Measurements from ENCODE around the gene ADARB2.
A peak's percentile ranks its signal among the peaks of the same experiment; 100 is the strongest.

Gene ADARB2

DNA sequence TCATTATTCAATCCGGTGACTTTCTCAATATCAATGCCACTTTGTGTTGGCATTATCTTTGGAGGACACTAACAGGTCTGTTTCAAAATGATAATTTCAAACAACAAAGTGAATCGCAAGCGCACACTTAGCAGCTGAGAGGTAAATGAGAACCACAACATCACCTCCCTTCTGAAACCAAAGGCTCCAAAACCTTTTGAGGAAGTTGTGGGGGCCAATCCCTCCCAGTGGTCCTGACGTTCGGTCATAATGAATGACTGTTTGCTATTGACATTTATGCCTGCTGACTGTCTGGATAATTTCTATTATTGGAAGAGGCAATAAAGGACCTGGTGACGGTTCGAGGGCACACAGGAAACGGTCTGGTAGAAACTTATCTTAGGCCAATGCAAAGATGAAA lies 1.8 kb downstream of the ADARB2 start:
- no peak for DNase-seq

DNA sequence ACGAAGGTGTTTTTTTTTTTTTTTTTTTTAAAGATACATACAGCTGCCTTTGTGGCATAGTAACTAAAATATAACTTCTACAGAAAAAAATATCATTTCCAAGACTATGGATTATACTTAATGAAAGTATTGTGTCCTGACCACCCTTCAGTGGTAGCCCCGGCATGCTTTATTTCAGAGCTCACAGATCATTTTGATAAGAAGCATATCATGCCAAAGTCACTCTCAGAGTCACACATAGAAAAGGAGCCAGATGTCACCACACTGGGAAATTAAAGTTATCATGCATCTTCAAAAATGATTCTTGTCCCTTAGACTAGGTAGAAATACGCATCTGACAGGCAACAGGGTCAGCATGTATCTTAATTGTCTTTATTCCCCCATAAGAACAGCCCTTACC lies 3.0 kb downstream of the ADARB2 start:
- DNase-seq: no peak

DNA sequence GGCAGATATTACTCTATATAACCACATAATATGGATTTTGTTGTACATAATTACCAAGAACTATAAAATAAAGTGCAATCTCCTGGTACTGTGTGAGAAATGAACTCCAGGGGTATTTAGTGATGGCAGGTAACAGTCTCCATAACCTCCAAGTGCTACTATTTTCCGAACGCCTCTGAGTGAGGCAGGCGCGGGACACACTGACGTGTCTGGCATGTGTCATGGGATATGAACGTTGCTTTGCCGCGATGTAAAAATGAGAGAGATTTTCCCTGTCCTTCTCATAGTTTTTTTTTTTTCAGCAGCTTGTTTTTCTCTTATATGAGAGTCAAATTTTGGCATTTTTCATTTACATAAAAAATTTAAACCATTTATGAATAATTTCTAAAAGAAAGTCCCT lies 3.6 kb downstream of the ADARB2 start:
- no peak for DNase-seq

DNA sequence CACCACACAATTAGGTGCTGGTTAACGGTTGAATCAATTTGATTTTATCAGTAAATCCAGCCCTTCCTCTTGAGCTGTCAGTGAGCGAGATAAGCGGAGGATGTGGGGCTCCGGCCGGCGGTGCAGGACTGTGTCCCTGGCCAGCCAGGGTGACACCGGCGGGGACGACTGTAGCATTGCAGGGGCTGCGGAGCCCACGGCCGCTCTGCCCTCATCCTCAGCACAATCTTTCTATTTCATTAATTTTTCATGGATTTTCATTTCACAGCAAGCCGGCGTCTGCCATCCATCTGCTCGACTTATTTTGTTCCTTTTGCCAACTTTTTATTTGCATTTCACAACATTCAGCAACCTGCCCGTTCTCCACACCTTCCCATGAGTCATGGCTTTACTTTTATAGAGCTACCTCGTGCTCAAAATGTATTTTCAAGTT lies 4.7 kb downstream of the ADARB2 start:
- DNase-seq: no peak

DNA sequence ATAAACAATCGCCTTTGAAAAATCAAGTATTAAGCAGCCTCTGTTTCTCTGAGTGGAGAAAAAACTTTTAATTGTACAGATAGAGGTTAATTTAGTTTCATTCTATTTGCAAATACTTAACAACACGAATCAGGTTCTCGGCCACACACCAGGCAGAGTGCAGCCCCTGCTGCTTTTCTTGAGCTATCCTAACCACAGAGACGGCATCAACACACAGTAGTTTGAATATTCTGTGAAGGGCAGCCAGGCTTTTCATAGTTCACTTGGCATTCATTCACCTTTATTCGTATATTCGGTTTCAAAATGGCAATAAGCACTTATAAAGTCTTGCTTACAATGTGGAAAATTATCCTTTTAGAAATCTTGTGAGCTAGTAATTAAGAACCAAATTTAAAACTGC lies 5.7 kb downstream of the ADARB2 start:
- peak; percentile 44 for DNase-seq

DNA sequence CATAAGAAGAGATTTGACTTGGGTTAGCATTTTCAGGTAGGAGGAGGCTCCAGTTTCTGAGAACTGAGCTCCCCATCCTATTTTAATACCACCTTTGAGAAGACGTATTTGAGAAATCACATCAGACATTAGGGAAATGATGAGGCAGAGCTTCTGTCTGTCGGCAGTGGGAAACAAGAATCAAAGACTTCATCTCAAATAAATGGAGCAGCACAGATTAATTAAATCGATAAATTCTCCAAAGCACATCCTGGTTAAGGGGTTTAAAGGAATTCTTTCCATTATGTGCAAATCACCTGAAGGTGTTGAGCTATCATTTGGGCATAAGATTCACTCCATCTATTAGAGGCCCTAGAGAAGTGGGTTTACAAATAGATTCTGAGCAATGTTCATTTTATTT lies 7.6 kb downstream of the ADARB2 start:
- no peak for DNase-seq

DNA sequence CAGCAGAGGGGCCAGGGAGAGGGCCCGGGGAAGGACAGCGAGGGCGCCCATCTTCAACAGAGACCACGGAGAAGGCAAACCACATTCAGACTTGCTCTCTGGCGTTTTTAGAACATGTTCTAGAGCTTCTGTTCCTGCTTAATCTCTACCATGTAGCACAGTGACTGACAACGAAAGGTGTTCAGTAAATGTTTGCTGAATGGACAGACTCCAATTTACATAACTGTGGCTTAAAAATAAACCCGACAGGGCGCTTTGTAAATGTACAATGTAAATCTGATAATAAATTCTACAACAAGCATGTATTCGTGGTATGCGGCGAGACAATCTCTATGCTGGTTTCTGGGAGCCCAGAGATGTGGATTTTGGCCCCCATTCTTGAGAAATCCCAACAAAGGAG lies 10.5 kb downstream of the ADARB2 start:
- DNase-seq: no peak

DNA sequence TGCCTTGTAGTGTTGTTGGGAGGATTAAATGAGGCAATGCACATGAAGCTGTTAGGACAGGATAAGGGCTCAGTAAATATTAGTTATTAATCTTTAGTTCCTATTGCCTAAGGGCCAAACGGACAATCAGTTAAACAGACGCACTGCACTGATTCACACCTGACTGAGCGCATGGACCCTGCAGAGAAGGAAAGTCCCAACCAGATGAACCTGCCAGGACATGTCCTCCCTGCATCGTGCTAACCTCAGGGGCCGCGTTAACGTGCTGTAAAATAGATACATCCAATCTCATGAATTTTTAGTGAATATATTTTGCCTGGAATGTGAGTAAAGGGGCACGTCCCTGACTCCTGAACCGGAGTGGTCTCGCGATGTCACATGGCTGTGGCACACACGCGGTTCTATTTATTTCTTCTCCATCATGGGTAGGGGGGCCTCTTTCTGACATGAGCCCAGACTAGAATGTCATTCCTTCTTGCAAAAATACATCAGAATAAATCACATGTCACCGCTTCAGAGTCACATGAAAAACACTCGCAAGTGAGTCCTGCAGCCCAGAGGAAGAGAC lies 12.3 kb downstream of the ADARB2 start:
- DNase-seq: no peak

DNA sequence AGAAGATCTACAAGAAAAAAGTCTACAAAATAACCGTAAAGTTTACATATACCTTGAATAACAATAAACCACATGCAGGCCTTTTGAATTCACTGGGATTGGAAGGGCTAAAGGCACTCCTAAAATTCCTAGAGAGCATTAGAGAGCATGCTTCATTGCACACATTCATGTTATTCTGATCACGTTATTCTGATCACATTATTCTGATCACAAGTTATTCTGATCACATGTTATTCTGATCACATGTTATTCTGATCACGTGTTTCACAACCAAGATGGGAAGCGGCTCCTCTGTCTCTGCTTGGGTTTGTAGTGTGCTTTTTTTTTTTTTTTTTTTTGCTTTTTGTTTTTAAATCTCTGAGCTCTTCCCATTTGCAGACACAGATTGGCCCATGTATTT lies 20.5 kb downstream of the ADARB2 start:
- no peak for DNase-seq

DNA sequence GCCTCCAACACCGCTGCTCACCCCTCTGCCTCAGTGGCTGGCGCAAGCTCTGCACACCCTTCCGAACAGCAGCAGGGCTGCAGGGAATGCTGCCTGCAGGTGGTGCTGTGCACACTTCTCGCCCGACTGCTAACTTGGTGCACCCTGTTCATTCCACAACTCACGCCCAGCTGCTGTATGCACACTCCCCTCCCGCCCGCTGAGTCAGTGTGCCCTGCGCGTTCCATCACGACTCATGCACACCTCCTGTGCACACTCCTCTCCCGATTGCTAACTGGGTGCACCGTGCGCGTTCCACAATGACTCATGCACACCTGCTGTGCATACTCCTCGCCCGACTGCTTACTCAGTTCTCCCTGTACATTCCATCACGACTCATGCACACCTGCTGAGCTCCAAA lies 21.5 kb downstream of the ADARB2 start:
- DNase-seq: no peak

DNA sequence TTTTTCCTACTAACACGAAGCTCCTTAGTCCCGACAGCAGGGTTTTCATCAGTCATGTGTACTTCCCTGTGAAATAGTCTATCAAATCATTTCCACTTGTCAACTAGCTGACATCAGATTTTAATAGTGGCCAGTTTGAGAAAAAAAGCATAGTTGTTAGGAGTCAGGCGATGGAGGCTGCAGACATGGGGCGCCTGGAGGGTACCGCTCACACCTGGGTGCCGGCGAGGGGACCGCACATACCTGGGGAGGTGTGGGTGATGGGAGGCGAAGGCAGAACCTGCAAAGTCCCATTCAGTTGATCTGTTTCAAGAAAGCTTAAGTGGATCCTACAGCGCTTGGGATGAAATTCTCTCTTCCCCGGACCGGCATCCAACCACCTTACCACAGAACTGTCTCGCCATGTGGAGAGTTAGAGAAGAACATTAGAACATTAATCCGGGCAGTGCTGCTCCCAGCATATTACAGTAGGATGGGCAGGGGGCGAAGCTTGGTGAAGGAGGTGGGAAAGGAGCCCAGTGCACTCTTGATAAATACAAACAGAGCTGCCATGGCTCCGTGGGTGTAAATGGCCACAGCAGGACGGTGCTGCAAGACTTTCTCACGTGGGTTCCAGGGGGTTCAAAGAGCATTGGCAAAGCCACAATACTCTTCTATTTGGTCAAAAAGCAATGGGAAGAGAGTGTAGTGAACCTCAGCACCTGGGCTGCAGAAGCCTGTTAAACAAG lies 24.2 kb downstream of the ADARB2 start:
- no peak for DNase-seq

DNA sequence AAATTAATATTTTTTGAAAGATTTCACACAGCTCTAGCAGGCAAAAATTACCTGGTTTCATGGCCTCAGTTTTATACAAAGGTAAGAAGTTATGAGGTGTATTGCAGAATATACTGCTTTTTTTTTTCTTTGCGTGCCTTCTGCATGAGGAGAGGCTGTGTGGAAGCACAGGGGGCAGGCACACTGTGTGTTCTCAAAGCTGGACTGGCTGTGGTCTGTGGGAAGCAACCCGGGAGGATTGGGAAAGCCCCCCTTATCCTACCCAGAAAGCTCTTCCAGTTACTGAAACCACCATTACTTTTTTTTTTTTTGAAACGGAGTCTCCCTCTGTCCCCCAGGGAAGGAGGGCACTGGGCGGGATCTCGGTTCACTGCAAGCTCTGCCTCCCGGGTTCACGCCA lies 25.0 kb downstream of the ADARB2 start:
- no peak for DNase-seq

DNA sequence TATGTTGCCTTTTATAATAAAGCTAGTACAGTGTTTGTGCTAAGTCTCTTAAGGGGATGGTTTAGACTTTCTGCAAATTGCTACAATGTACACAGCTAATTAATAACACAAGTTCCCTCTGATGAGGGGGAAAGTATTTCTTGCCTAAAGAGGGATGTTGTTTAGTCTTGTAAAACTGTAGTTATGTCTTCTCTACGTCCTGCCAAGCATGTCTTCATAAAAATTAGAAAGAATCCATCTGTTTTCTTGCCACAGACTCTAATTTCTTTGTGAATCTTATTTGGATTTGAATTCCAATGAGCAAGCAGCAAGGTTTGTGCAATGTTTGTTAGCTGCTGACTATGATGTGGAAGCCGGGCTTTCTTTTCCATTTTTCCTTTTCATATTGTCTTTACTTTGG lies 28.2 kb downstream of the ADARB2 start:
- no peak for DNase-seq

DNA sequence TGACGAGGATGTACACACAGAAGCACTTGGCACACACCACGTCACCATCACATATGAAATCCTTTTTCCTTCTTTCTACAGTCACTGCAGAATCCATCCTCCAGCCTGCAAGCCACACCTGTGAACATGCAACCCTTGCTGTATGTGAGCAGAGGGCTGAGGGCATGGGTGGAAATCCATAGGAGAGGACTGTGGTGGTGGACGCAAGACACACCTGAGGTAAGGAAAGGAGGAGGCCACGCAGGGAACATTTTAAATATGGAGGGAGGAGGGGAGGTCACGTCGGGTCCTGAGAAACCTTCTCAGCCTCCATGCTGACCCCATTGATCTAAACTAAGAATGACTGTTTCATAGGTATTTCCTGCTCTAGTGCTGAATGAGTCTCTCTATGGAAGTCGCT lies 28.6 kb downstream of the ADARB2 start:
- DNase-seq: no peak

DNA sequence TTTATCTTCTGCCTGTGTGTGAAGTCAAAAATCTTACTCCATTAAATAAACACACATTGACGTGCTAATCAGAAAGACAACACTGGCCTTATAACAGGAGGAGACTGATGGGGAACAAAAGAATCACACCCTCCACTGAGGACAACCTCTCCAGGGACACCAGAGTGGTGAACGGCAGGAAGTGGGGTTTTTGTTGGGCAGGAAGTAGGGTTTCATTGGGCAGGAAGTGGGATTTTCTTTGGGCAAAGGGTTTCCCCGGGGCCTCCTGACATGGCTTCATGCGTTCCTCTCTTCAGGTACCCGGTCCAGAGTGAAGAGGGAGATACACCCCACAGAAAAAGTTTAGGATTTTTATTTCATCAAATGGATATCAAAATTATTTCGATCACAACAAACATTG lies 30.6 kb downstream of the ADARB2 start:
- DNase-seq: no peak

DNA sequence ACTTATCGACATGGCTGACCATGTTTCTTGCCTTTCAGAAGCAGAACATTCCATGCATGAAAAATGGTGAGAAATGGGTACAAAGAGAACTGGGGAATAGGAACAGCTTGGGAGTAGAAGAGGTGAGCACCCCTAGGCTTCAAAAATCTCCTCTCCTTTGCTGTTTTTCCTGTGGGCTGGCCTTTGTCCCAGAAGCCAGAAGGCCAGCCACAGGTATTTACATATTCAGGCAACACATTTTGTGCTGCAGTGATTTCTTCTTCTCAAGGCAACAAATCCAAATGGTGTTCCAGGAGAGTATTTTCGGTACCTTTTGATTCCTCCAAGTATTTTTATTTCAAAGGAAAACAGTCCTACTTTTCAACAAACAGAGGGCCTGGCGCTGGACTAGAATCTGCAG lies 31.1 kb downstream of the ADARB2 start:
- no peak for DNase-seq

DNA sequence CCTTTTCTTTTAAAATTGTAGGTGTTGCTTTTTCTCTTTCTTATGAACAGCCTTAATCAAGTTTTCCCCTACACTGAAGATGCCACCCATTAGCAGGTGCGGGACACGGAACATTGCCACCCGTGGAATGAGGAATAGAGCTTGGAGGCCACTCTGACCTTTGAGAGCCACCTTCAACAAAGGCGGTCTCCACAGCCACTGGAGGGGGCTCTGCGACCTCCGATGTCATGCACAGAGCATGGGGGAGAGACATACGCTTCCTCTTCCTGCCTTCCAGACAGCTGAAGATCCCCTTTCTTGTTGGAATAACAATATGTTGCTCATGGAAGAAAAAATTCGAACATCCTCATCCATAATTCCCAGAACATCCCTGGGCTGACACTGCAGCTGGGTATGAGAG lies 39.1 kb downstream of the ADARB2 start:
- DNase-seq: no peak

DNA sequence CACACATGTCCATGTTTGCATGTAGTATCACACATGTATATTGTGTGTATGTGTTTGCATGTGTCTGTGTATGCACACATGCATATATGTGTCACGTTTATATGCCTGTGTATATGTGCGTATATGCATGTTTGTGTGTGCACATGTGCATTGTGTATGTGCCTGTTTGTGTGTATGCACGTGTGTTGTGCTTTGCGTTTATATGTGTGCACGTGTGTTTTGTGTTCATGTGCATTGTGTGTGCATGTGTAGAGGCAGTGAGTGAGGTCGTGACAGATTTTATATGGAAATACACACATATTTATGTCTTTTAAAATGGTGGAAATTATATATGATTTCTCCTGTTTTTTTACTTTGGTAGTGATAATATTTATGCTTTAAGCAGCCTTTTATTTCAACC lies 41.2 kb downstream of the ADARB2 start:
- DNase-seq: no peak

DNA sequence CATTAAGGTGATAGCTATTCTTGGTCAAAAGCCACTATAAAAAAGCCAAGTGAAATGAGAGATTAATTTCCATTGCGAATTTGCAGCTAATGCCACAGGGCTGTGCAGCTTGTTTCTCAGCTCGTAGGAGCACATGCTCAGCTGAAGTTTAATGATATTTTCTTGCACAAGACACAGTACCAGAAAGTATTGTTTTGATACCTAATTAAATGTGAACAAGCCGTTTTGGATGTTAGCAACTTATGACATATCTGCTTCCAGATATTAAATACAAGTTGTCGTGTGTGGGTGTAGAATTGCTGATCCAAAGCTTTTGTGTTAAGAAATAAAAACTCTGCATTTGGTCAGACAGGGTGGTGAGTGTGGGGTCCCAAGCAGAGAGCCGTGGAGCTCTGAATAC lies 47.2 kb downstream of the ADARB2 start:
- no peak for DNase-seq

DNA sequence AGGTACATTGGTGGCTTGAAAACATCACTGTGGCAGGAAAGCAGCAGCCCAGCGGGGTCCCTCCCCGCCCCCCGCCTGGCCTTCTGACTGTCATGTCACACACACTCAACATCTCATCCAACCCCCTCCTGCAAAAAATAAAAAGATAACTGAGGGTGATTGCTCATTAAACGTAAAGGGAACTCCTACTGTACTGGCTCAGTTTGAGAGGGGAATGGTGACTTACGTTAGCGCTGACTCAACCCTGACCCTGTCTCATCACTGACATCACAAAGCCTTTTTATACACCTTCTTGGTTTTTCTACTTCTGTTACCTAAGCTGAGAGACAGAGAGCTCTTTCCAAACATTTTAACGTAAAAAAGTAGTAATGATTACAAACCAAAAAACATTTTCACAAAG lies 48.8 kb downstream of the ADARB2 start:
- no peak for DNase-seq

DNA sequence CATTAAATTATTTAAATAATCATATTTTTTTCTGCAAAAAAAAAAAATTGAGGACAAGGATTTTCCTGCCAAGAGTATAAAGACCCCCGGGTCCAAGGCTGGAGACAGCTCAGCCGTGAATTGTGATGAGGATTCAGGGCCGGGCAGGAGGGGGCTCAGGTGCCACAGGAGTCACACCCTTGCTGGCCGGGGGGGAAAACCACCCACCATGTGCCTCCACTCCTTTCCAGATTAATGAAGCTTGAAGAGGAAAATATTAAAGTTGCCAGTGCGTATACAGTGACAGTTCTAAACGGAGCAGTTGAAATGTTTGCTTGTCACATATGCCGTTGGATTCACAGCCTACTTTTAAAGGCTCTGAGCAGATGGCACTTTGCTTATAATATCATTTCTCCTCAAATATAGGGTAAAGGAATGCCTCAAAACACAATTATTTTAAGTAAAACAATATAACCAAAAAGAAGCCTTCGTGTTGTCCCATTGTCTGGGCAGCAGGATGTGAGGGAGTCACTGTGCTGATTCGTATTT lies 49.6 kb downstream of the ADARB2 start:
- no peak for DNase-seq

DNA sequence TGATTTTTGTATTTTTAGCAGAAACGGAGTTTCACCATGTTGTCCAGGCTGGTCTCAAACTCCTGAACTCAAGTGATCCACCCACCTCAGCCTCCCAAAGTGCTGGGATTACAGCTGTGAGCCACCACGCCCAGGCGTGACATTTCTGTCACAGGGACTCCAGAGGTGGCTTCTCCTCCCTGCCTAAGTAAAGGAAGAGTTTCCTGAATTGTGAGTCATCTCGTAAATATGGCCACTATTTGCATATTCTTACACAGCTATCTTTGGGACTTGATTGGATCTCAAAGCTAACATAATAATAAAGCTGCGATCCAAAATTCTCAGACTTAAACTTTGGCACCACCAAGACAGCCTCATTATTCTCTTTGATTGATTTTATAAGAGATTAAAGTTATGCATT lies 50.1 kb downstream of the ADARB2 start:
- no peak for DNase-seq

DNA sequence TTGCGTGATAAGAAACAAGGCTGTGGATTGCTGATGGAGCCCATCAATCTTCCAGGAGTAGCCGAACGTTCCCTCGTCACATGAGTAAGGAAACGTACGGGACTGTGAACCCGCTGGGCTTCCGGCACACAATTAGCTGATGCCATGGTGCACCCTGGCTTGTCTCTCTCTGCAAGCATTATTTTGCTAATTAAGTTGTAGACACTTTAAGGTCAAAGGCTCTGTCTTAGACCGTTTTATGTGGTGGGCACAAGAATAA lies 50.9 kb downstream of the ADARB2 start:
- DNase-seq: no peak

DNA sequence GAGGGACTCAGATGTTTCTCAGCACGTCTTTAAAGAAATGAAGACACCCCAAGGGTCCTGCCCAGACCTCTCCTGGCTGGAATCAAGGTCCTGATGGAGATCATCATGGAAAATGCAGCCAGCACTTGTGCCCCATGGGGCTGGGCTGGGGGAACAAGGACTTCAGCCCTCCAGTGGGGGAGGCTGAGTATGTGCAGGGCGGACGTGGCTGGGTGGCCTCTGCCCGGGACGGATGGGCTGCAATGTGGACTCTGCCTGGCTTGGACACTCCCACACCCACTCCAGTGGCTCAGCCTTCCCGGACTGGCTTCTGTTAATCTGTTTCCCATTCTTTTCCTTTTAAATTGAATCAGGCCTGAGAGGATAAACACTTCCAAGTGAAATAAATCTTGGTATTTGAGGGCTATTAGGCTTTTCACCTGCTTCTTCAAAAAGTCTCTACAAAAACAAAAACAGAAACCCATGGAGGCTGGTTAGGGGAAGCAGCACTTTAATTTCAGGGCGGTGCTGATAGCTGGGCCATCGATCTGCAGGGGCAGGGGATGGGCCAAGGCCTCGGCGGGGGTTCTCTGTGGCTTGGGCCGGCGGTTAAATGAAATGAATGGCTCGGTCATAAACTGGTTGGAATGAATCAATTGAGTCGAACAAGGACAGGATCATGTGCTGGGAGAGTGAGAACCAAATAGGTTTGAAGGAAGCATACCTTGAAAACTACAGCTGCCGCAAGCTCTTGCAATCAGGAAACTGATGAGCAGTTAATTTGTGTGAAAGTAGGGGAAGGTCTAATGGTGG lies 51.4 kb downstream of the ADARB2 start:
- DNase-seq: no peak

DNA sequence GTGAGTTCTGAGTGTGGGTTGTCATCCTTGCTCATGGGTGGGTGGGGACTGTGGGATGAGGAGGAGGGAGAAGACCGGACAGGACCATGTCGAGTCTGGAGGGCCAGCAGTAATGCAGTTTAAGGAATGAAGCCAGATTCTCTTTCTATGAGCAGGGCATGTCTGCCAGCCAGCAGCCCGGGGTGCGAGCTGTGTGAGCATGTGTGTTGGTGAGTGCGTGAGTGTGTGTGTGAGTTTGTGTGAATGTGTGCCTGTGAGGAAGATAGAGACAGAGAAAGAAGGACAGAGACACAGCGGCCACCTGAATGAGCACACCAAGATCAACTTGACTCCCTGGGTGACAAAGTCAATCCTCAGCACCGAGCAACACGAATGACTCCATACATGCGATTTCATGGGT lies 52.3 kb downstream of the ADARB2 start:
- no peak for DNase-seq

All from NCI-H748 treated with DMSO at 0.1 percent for 48 hours (cell line).